K562 (cell line): Measurements from ENCODE around the gene SCIN. TPM values are rescaled to one million over a fixed set of nuclear protein-coding genes. Genes with fewer than 3 reads are reported as not detected.
A peak's percentile ranks its signal among the peaks of the same experiment; 100 is the strongest.

Experiments used
- ATAC-seq: fragments of 200-7000 bp; cut with Tn5 transposase; 3 replicates; pipeline ENCODE4 v1.9.1; 2020; ENCODE audit warnings: moderate library complexity
- BruUV-seq: library from RNA; stranded (reverse); fragments of 400-500 nt; replicated peaks from 2 replicates; lab custom pipeline; 2021; lab: Mats Ljungman, UMichigan
- CTCF ChIA-PET: fragments of 300-600 bp; formaldehyde crosslinking; extraction: SDS; loops from one replicate; lab custom pipeline; 2021; ENCODE audit warnings: low intra/inter-chr PET ratio; lab: Yijun Ruan, JAX
- POLR2A ChIA-PET: fragments of 300-600, 350-650 bp; sonication (Branson Sonifier 250); formaldehyde crosslinking; extraction: SDS; loops from one replicate; lab custom pipeline; 2021; ENCODE audit warnings: antibody characterized with exemption, inconsistent platforms; lab: Yijun Ruan, JAX
- DNase-seq, 4 experiments: peaks; one replicate each; pipeline versions ENCODE4 v3.0.0 to v3.0.0-alpha.2; 2011 to 2018; ENCODE audit warnings: low spot score in 3 of 4, mixed read lengths in 3 of 4; ENCODE audit errors: extremely low read depth in 1 of 4
- FAIRE-seq: peaks from 2 replicates; lab custom pipeline; 2011; peaks lifted over from hg19 to GRCh38; lab: Jason Lieb, UNC
- H2AFZ ChIP-seq: 2 replicates; pipeline ENCODE4 v1.6.0; 2011; ENCODE audit warnings: low read depth, low read length, control low read depth, inconsistent platforms
- H3K27ac ChIP-seq: fragments of 200-600 bp; 3 replicates; pipeline ENCODE4 v1.8.0; 2011; ENCODE audit warnings: low read depth, mild to moderate bottlenecking, control low read depth, inconsistent platforms, low read length, moderate library complexity, mixed read lengths; ENCODE audit errors: extremely low read depth
- H3K27me3 ChIP-seq, 2 experiments: fragments of 300-600 bp in 1 of 2; 2 replicates in 1 of 2; 3 replicates in 1 of 2; pipeline versions ENCODE4 v1.6.0 to v1.8.0; 2011; ENCODE audit warnings: inconsistent platforms in 2 of 2, low read length in 2 of 2, mild to moderate bottlenecking in 1 of 2, mixed read lengths in 1 of 2, moderate library complexity in 1 of 2; ENCODE audit not compliant: control insufficient read depth in 2 of 2, insufficient read depth in 2 of 2
- H3K36me3 ChIP-seq: fragments of 300-600 bp; 3 replicates; pipeline ENCODE4 v1.8.0; 2011; ENCODE audit warnings: mild to moderate bottlenecking, low read length, inconsistent platforms; ENCODE audit not compliant: control insufficient read depth, insufficient read depth
- H3K4me1 ChIP-seq, 2 experiments: fragments of 200-600 bp in 1 of 2; replicated peaks in 1 of 2; 2 replicates in 1 of 2; 3 replicates in 1 of 2; pipeline versions ENCODE4 v1.5.1 to v1.8.0; 2011; ENCODE audit warnings: inconsistent platforms in 2 of 2, low read length in 2 of 2, mild to moderate bottlenecking in 1 of 2, mixed read lengths in 1 of 2, moderate library complexity in 1 of 2; ENCODE audit not compliant: control insufficient read depth in 2 of 2, insufficient read depth in 2 of 2
- H3K4me2 ChIP-seq: 2 replicates; pipeline ENCODE4 v1.6.1; 2011; ENCODE audit warnings: low read length, control low read depth, inconsistent platforms, mixed read lengths; ENCODE audit not compliant: insufficient read depth
- H3K4me3 ChIP-seq: fragments of 200-600 bp; sonication (generic), shearing (Covaris generic); 2 replicates; pipeline ENCODE4 v1.5.1; 2016; ENCODE audit warnings: control low read depth, inconsistent platforms
- H3K79me2 ChIP-seq: fragments of 200-600 bp; 3 replicates; pipeline ENCODE4 v1.8.0; 2011; ENCODE audit warnings: low read length, inconsistent platforms; ENCODE audit not compliant: control insufficient read depth, insufficient read depth
- H3K9ac ChIP-seq, 2 experiments: 2 replicates each; pipeline versions ENCODE4 v1.6.0 to v1.6.1; 2011; ENCODE audit warnings: low read depth in 2 of 2, low read length in 2 of 2, control low read depth in 1 of 2, inconsistent platforms in 1 of 2, mild to moderate bottlenecking in 1 of 2, mixed read lengths in 1 of 2; ENCODE audit not compliant: insufficient read depth in 1 of 2
- H3K9me1 ChIP-seq: one replicate; pipeline ENCODE4 v1.6.0; 2011; ENCODE audit warnings: inconsistent platforms, mild to moderate bottlenecking, low read length, moderate library complexity; ENCODE audit not compliant: control insufficient read depth, insufficient read depth
- H3K9me3 ChIP-seq: replicated peaks from 2 replicates; pipeline ENCODE4 v1.5.1; 2011; ENCODE audit warnings: low read depth, low read length, inconsistent platforms; ENCODE audit not compliant: control insufficient read depth, insufficient read depth
- H4K20me1 ChIP-seq: replicated peaks from 2 replicates; pipeline ENCODE4 v1.6.1; 2011; ENCODE audit warnings: low read length, inconsistent platforms, mixed read lengths; ENCODE audit not compliant: control insufficient read depth, insufficient read depth
- ATF3 ChIP-seq, 2 experiments: fragments of 450-650 bp in 1 of 2; sonication (generic) in 1 of 2; formaldehyde crosslinking in 1 of 2; IDR thresholded peaks in 1 of 2; conservative IDR thresholded peaks in 1 of 2; 2 replicates each; pipeline versions ENCODE4 v1.6.1 to v1.8.1; 2016 to 2023; ENCODE audit warnings: mild to moderate bottlenecking in 2 of 2, moderate library complexity in 2 of 2, inconsistent platforms in 1 of 2, missing genetic modification reagents in 1 of 2
- CBFA2T2 ChIP-seq: fragments of 450-650 bp; conservative IDR thresholded peaks from 2 replicates; pipeline ENCODE4 v1.6.1; 2017; ENCODE audit warnings: mild to moderate bottlenecking
- CEBPB ChIP-seq: fragments of 450-650 bp; IDR thresholded peaks from 2 replicates; pipeline ENCODE4 v1.6.1; 2016; ENCODE audit warnings: missing genetic modification characterization, missing compliant biosample characterization
- KAT7 ChIP-seq: sonication (generic); formaldehyde crosslinking; IDR thresholded peaks from 2 replicates; pipeline ENCODE4 v1.8.0; 2022; ENCODE audit warnings: missing genetic modification reagents, mild to moderate bottlenecking, borderline replicate concordance
- RERE ChIP-seq: sonication (generic); formaldehyde crosslinking; IDR thresholded peaks from 2 replicates; pipeline ENCODE4 v1.8.0; 2023; ENCODE audit warnings: missing genetic modification reagents, mild to moderate bottlenecking, borderline replicate concordance
- TBL1XR1 ChIP-seq, 2 experiments: IDR thresholded peaks; 2 replicates each; pipeline ENCODE4 v1.6.1; 2012; ENCODE audit warnings: improper control_type of control experiment in 2 of 2, low read length in 2 of 2, mild to moderate bottlenecking in 1 of 2
- ZFPM2 ChIP-seq: fragments of 250-450 bp; sonication (Bioruptor Pico); IDR thresholded peaks from 2 replicates; pipeline ENCODE4 v1.5.1; 2022; ENCODE audit warnings: mild to moderate bottlenecking
- ZNF316 ChIP-seq: fragments of 450-650 bp; IDR thresholded peaks from 2 replicates; pipeline ENCODE4 v1.6.1; 2016
- ZNF77 ChIP-seq: fragments of 250-450 bp; sonication (Bioruptor Pico); IDR thresholded peaks from 2 replicates; pipeline ENCODE4 v1.5.0; 2020
- WGBS: fragments of 100-300 bp; shearing (Covaris generic); methylation state at CpG from one replicate; pipeline ENCODE4 v1.1.6; 2016; ENCODE audit warnings: low coverage, mixed read lengths; ENCODE audit not compliant: insufficient coverage; ENCODE audit errors: missing lambda C conversion rate; 5-methylcytosine and 5-hydroxymethylcytosine counted together
- in situ Hi-C: fragments of 300-500 bp; cut with MboI; formaldehyde crosslinking; loops from 4 replicates; pipeline ENCODE4 v1.15.0; 2018; ENCODE audit warnings: inconsistent platforms, mixed read lengths
- intact Hi-C: fragments of 100-400 bp; cut with micrococcal nuclease; formaldehyde crosslinking; loops from 2 replicates; pipeline ENCODE4 v1.14.2; 2022
- polyA plus RNA-seq, 8 experiments: library from polyadenylated mRNA; depleted of rRNA in 4 of 8; stranded (reverse) in 5 of 8; unstranded in 3 of 8; fragments of >200 nt; fragmentation: Nextera tagmentation in 2 of 8; fragmentation: Illumina TruSeq in 1 of 8; extraction: Ambion mirVana in 2 of 8; extraction: Trizol in 1 of 8; gene quantifications; 2 replicates each; pipeline versions ENCODE4 v1.2.1 to v1.2.3, GENCODE V29; 2011 to 2014; ENCODE audit warnings: inconsistent platforms in 1 of 8, missing spikeins in 1 of 8
- total RNA-seq, 7 experiments: library from RNA; depleted of rRNA in 6 of 7; stranded (reverse); fragments of >200 nt in 6 of 7; fragmentation: Illumina TruSeq in 2 of 7; extraction: Trizol in 2 of 7; gene quantifications; 2 replicates each; pipeline versions ENCODE4 v1.2.1 to v1.2.3, GENCODE V29; 2011 to 2021; ENCODE audit warnings: low replicate concordance in 1 of 7

SCIN gene
- total and polyA plus RNA-seq, 9 of the 15 experiments (the other 6 are each of a cell fraction or from before 2014, with no cell fraction given), result 0.67 to 18.2 (median 10.6) TPM

- TF ChIP-seq RERE (CRISPR knock-in tag), result no peak
- no peak for TF ChIP-seq ZNF77 (CRISPR knock-in tag)
- TF ChIP-seq ZFPM2 (CRISPR knock-in tag), result no peak
- no peak for TF ChIP-seq KAT7 (CRISPR knock-in tag)
Measured at GRCh38 chr7:12584930-12585329, 14.4 kb downstream of the SCIN start (continued).

- Histone ChIP-seq H3K4me2 (no peak overlapping the region), H3K9ac (no peak overlapping the region), H2AFZ (no peak overlapping the region), H3K9me1 (no peaks in the 10 kb centered on the region), H3K36me3 (no peaks in the 10 kb centered on the region), H3K27ac (no peak overlapping the region), H3K27me3 (no peaks in the 10 kb centered on the region), H4K20me1 (no peaks in the 10 kb centered on the region), H3K4me1 (peaks cover 6 to 39% of the 10 kb centered on the region in 2 experiments; a peak in 4 of 5 replicates), H3K9me3 (peaks cover 4% of the 10 kb centered on the region; the same call in 1 of the 2 replicates), H3K4me3 (no peak overlapping the region), H3K79me2 (peaks cover 16% of the 10 kb centered on the region; the same call in 2 of the 3 replicates)
- in situ Hi-C loops (no loop called here), intact Hi-C loops (loop anchor here (5.0 to 10.0 kb wide), 3 partner anchors 36 to 201 kb away; no protein-coding TSS in a partner anchor)
- POLR2A ChIA-PET, result interaction anchor here (0.7 kb wide), 1 partner anchor 118 kb away, joined by 3 read pairs; no protein-coding TSS in a partner anchor
- 47% methylated on average over 4 of the region's 4 CpGs for WGBS
- CTCF ChIA-PET, result no interaction called here
- no TSS peak for BruUV-seq
- no peak for ATAC-seq
- DNase-seq, result no peak
- no peak for FAIRE-seq
- TF ChIP-seq ZNF316 (0 out of 2 replicates have a peak, but pooled peaks have one; percentile 18), CBFA2T2 (no peak), ATF3 (IDR thresholded peaks at IDR 0.05) (peak; percentile 56; the same call in 1 of the 2 replicates), ATF3 (CRISPR knock-in tag; conservative IDR thresholded peaks at IDR 0.05) (no peak), CEBPB (tag) (0 out of 2 replicates have a peak, but pooled peaks have one; percentile 31), TBL1XR1 (IDR thresholded peaks at IDR 0.05; ENCODE audit: low read length in 2 of 2) (no peak)
Measured at GRCh38 chr7:12586271-12586670, 15.8 kb downstream of the SCIN start.
